CD4-positive, alpha-beta memory T cell (primary cell): ENCODE measurements around the gene QPCTL. TPM values are rescaled to one million over a fixed set of nuclear protein-coding genes. Genes with fewer than 3 reads are reported as not detected.

Experiments
- CTCF ChIA-PET: fragments of 350-600 bp; sonication (Branson Sonifier 250); formaldehyde crosslinking; loops from one replicate; lab custom pipeline; 2021; ENCODE audit warnings: inconsistent platforms; ENCODE audit not compliant: partially characterized antibody; lab: Charles Lee
- POLR2A ChIA-PET: fragments of 350-600 bp; sonication (Branson Sonifier 250); formaldehyde crosslinking; loops from one replicate; lab custom pipeline; 2021; ENCODE audit not compliant: partially characterized antibody; lab: Charles Lee
- DNase-seq, 5 donors: peaks; one replicate each; pipeline versions ENCODE4 v3.0.0 to v3.0.0-alpha.2; 2020 to 2022; ENCODE audit warnings: mixed read lengths in 1 of 5
- H3K27ac ChIP-seq: one replicate; pipeline ENCODE4 v1.7.0; 2013; ENCODE audit warnings: low read depth, low read length
- H3K27me3 ChIP-seq: 2 replicates; pipeline ENCODE4 v1.7.0; 2013; ENCODE audit warnings: mild to moderate bottlenecking, low read length, moderate library complexity; ENCODE audit not compliant: insufficient read depth
- H3K36me3 ChIP-seq: 2 replicates; pipeline ENCODE4 v1.7.0; 2013; ENCODE audit warnings: mild to moderate bottlenecking, low read length, moderate library complexity; ENCODE audit not compliant: insufficient read depth
- H3K4me1 ChIP-seq: 2 replicates; pipeline ENCODE4 v1.7.0; 2013; ENCODE audit warnings: mild to moderate bottlenecking, low read length, moderate library complexity; ENCODE audit not compliant: insufficient read depth
- H3K4me3 ChIP-seq, 2 donors: one replicate each; pipeline ENCODE4 v1.7.0; 2013; ENCODE audit warnings: low read length in 2 of 2, mild to moderate bottlenecking in 1 of 2
- H3K9me3 ChIP-seq, 2 donors: one replicate each; pipeline ENCODE4 v1.7.0; 2013; ENCODE audit warnings: low read length in 2 of 2, control low read depth in 1 of 2; ENCODE audit not compliant: control insufficient read depth in 1 of 2
- H3K27ac Mint-ChIP-seq, 7 donors: one replicate each; pipeline ENCODE4 v1.8.0; 2020 to 2021; ENCODE audit warnings: mixed read lengths in 7 of 7, mild to moderate bottlenecking in 6 of 7, inconsistent platforms in 3 of 7, moderate library complexity in 3 of 7
- H3K27me3 Mint-ChIP-seq, 2 donors: one replicate each; pipeline ENCODE4 v1.8.0; 2020 to 2021; ENCODE audit warnings: mixed read lengths in 2 of 2
- H3K36me3 Mint-ChIP-seq, 2 donors: one replicate each; pipeline ENCODE4 v1.8.0; 2020 to 2021; ENCODE audit warnings: mixed read lengths in 2 of 2, inconsistent platforms in 1 of 2, mild to moderate bottlenecking in 1 of 2
- H3K4me1 Mint-ChIP-seq, 4 donors: one replicate each; pipeline ENCODE4 v1.8.0; 2020 to 2021; ENCODE audit warnings: mixed read lengths in 4 of 4, mild to moderate bottlenecking in 1 of 4
- H3K4me3 Mint-ChIP-seq, 8 donors: one replicate each; pipeline ENCODE4 v1.8.0; 2020 to 2021; ENCODE audit warnings: mixed read lengths in 8 of 8, mild to moderate bottlenecking in 7 of 8, moderate library complexity in 6 of 8, inconsistent platforms in 3 of 8
- H3K9me3 Mint-ChIP-seq, 8 donors: one replicate each; pipeline ENCODE4 v1.8.0; 2020 to 2021; ENCODE audit warnings: mixed read lengths in 8 of 8, mild to moderate bottlenecking in 5 of 8, inconsistent platforms in 3 of 8, moderate library complexity in 1 of 8
- intact Hi-C: fragments of 100-400 bp; cut with micrococcal nuclease; formaldehyde crosslinking; loops from one replicate; pipeline ENCODE4 v1.15.1; 2023
- polyA plus RNA-seq, 2 donors: library from polyadenylated mRNA; unstranded; fragments of 300-500 nt; fragmentation: Illumina TruSeq; gene quantifications; one replicate each; pipeline ENCODE4 v1.2.3, GENCODE V29; 2021
- total RNA-seq, 2 experiments: library from RNA; stranded (reverse); gene quantifications; one replicate each; pipeline ENCODE4 v1.2.3, GENCODE V29; 2021

QPCTL gene
- total and polyA plus RNA-seq, 4 experiments from 2014 or later: 0.94 to 11.4 (median 6.1) TPM

DNA sequence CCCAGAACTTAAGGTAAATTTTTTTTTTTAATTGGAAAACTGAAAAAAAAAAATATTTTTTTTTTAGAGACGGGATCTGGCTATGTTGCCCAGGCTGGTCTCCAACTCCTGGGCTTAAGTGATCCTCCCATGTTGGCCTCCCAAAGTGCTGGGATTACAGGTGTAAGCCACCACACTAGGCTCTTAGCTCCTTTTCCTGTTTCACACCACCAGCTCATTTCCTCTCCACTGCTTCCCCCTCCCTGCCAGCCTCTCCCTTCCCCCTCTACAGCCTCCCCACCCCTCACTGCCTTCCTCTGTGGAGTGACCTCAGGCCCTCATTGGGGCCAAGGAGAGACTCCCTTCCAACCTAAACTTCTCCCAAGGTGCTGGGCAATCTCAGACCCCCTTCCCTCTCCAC is 28.7 kb upstream of the QPCTL start:
- Mint-ChIP-seq H3K27me3 (peaks cover 2 to 8% of the 10 kb centered on the region in 2 donors), H3K4me1 (peaks cover 11 to 21% (median 16%) of the 10 kb centered on the region in 4 donors), H3K36me3 (no peaks in the 10 kb centered on the region), H3K4me3 (no peak overlapping the region), H3K9me3 (no peaks in the 10 kb centered on the region), H3K27ac (no peak overlapping the region)
- ChIA-PET CTCF (no interaction called here), POLR2A (no interaction called here)
- H3K4me3 ChIP-seq: no peak overlapping the region
- peaks cover 15% of the 10 kb centered on the region for H3K4me1 ChIP-seq
- intact Hi-C loops: no loop called here
- no peaks in the 10 kb centered on the region for H3K9me3 ChIP-seq
- H3K36me3 ChIP-seq: no peaks in the 10 kb centered on the region
- H3K27ac ChIP-seq: no peak overlapping the region
- no peak for DNase-seq
- no peaks in the 10 kb centered on the region for H3K27me3 ChIP-seq

DNA sequence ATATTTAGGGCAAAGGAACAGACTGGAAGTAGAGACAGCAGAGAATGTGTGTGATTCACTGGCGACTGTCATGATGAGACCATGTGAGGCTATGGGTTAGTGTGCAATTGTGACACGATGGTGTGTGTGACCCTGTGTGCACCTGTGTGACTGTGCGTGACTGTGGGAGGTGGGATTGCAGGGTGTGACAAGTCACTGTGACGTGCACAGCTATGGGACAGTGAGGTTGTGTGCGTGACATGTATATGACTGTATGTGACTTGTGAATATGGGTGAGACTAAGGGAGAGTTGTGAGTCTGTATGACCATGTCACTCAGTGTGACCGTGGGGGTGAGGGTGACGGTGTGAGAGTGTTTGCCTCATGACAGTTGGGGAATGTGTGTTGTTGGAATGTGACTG is 27.9 kb upstream of the QPCTL start:
- Histone ChIP-seq H3K9me3 (no peaks in the 10 kb centered on the region), H3K27ac (no peak overlapping the region), H3K27me3 (no peaks in the 10 kb centered on the region), H3K4me1 (peaks cover 23% of the 10 kb centered on the region), H3K4me3 (no peak overlapping the region), H3K36me3 (no peaks in the 10 kb centered on the region)
- intact Hi-C loops: no loop called here
- CTCF ChIA-PET: no interaction called here
- POLR2A ChIA-PET: no interaction called here
- Mint-ChIP-seq H3K4me1 (peaks cover 14 to 29% (median 19%) of the 10 kb centered on the region in 4 donors), H3K27ac (no peak overlapping the region), H3K9me3 (no peaks in the 10 kb centered on the region), H3K36me3 (no peaks in the 10 kb centered on the region), H3K27me3 (peaks cover 1 to 8% of the 10 kb centered on the region in 2 donors), H3K4me3 (peak overlapping the region in 1 of 8 donors; percentile 17)
- DNase-seq: no peak

DNA sequence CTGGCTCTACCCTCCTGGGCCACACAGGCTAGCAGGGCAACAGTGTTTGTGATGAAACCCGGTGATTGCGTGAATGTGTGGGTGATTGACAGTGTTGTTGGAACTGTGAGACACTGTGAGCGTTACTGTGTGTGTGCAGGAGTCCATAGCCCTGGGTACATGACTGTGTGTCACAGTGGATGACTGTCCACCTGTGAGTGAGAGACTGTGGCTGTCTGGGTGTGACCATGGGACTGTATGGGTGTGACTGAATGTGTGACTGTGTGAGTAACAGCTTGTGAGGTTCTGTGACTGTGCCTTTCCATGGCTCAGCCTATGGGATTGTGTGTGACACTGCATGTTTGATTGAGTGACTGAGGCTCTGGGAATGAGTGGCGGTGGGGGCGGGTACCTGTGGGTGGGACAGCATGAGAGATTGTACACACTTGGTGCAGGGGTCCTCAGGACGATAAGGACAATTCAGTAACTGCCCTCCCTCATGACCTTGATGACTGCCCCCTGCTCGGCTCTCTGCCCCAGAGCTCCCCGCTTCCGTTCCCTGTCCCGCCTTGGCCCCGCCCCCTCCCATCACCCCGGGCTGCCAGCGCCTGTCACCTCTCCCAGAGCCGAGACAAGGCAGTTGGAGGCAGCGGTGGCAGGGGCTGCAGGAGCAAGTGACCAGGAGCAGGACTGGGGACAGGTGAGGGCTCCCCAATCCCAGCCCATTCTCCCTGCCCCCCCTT is 24.7 kb upstream of the QPCTL start, which contains the start of gene GIPR:
Gene GIPR, plus strand, starts transcription at position 602 of the 722 bp plus-strand sequence. CDS start 1,300 bp downstream, outside the sequence.
- no peaks in the 10 kb centered on the region for H3K9me3 ChIP-seq
- no peaks in the 10 kb centered on the region for H3K36me3 Mint-ChIP-seq
- H3K27me3 ChIP-seq: no peaks in the 10 kb centered on the region
- ChIA-PET CTCF (interaction anchor here (1.3 kb wide), 1 partner anchor 13 kb away, joined by 3 read pairs; no protein-coding TSS in a partner anchor), POLR2A (interaction anchor here (1.2 to 2.8 kb wide), 5 partner anchors 11 to 235 kb away, joined by 3 to 19 read pairs (median 5); partner anchors contain the start of genes MYPOP, QPCTL and SNRPD2)
- peak within 1 kb of the TSS; percentile 85 to 94 (median 90) for H3K4me3 Mint-ChIP-seq
- DNase-seq: peak in 4 of 5 donors; percentile 18 to 67 (median 29)
- H3K36me3 ChIP-seq: no peaks in the 10 kb centered on the region
- H3K27me3 Mint-ChIP-seq: peaks cover 4 to 20% of the 10 kb centered on the region in 2 donors
- H3K27ac Mint-ChIP-seq: peak within 1 kb of the TSS; percentile 12 to 92 (median 87)
- no peaks in the 10 kb centered on the region for H3K9me3 Mint-ChIP-seq
- peaks cover 29% of the 10 kb centered on the region for H3K4me1 ChIP-seq
- peaks cover 19 to 39% (median 30%) of the 10 kb centered on the region in 4 donors for H3K4me1 Mint-ChIP-seq
- H3K4me3 ChIP-seq: peak within 1 kb of the TSS; percentile 72 to 73
- intact Hi-C loops: loop anchor here (1.0 to 2.0 kb wide), 2 partner anchors 14 to 25 kb away; no protein-coding TSS in a partner anchor
- no peak within 1 kb of the TSS for H3K27ac ChIP-seq

DNA sequence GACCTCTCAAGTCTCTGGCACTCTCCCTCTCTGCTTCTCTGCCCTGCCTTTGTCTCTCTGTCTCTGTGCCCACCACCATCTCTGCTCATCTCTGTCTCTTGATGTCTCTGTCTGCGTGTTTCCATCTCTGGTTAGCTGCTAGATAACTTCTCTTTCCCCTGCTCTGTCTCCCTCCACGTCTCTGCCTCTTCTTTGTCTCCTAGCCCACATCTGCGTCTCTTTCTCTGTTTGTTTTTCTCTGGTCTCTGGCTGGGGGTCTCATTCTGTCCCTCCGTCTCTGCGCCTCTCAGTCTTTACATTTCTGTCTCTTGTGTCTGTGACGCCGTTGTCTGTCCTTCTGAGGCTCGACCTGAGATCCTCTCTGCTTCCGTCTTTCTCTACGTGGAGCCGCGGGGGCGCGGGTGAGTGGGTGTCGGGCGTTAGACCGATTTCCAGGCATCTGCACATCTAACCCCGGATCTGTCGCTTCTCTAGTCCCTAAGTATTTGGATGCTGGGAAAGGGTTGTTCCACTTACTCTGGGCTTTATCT is 24.1 kb upstream of the QPCTL start:
- peak overlapping the region; percentile 12 to 92 (median 87) for H3K27ac Mint-ChIP-seq
- peaks cover 19 to 39% (median 30%) of the 10 kb centered on the region in 4 donors for H3K4me1 Mint-ChIP-seq
- H3K9me3 ChIP-seq: no peaks in the 10 kb centered on the region
- H3K27ac ChIP-seq: no peak overlapping the region
- no peaks in the 10 kb centered on the region for H3K9me3 Mint-ChIP-seq
- intact Hi-C loops: loop anchor here (1.0 to 2.0 kb wide), 2 partner anchors 13 to 26 kb away; no protein-coding TSS in a partner anchor
- peak overlapping the region; percentile 72 to 73 for H3K4me3 ChIP-seq
- H3K27me3 Mint-ChIP-seq: peaks cover 4 to 20% of the 10 kb centered on the region in 2 donors
- ChIA-PET POLR2A (interaction anchor here (1.0 to 2.8 kb wide), 7 partner anchors 10 to 234 kb away, joined by 3 to 19 read pairs (median 5); partner anchors contain the start of genes MYPOP, QPCTL and SNRPD2), CTCF (interaction anchor here (0.6 to 1.4 kb wide), 3 partner anchors 10 to 182 kb away, joined by 3 to 4 read pairs (median 4); no protein-coding TSS in a partner anchor)
- H3K27me3 ChIP-seq: no peaks in the 10 kb centered on the region
- peak; percentile 22 to 42 (median 33) for DNase-seq
- H3K4me3 Mint-ChIP-seq: peak overlapping the region; percentile 85 to 94 (median 90)
- H3K36me3 ChIP-seq: no peaks in the 10 kb centered on the region
- no peaks in the 10 kb centered on the region for H3K36me3 Mint-ChIP-seq
- peaks cover 29% of the 10 kb centered on the region for H3K4me1 ChIP-seq

- ChIA-PET POLR2A (no interaction called here), CTCF (interaction anchor here (1.2 to 1.4 kb wide), 2 partner anchors 10 to 23 kb away, joined by 3 to 8 read pairs; no protein-coding TSS in a partner anchor)
- Histone ChIP-seq H3K4me3 (no peak overlapping the region), H3K27ac (no peak overlapping the region), H3K9me3 (no peaks in the 10 kb centered on the region), H3K27me3 (no peaks in the 10 kb centered on the region), H3K4me1 (peaks cover 29% of the 10 kb centered on the region), H3K36me3 (no peaks in the 10 kb centered on the region)
- intact Hi-C loops: no loop called here
- Mint-ChIP-seq H3K9me3 (no peaks in the 10 kb centered on the region), H3K4me3 (peak overlapping the region in 4 of 8 donors; percentile 14 to 56 (median 44)), H3K36me3 (no peaks in the 10 kb centered on the region), H3K27me3 (peaks cover 4 to 17% of the 10 kb centered on the region in 2 donors), H3K4me1 (peaks cover 18 to 37% (median 26%) of the 10 kb centered on the region in 4 donors), H3K27ac (peak overlapping the region in 2 of 7 donors; percentile 44 to 65)
- DNase-seq: peak in 2 of 5 donors; percentile 20 to 44
Measured at GRCh38 chr19:45670670-45671453, 21.6 kb upstream of the QPCTL start.

DNA sequence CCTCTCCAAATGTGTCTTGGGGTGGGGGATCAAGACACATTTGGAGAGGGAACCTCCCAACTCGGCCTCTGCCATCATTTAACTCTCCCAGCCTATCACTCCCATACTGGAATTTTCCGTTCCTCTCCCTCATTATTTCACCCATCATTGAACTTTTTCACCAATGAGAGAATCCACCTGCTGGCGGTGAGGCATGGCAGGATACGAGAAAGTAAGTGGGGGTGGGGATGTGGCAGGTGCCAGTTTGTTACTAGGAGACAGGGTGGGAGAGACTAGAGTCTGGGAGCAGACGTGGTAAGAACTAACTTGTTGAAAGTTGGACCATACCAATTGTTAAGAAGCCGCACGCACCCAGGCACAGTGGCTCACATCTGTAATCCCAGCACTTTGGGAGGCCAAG is 17.5 kb upstream of the QPCTL start:
- ChIA-PET POLR2A (no interaction called here), CTCF (no interaction called here)
- H3K9me3 Mint-ChIP-seq: no peaks in the 10 kb centered on the region
- H3K27ac Mint-ChIP-seq: peak overlapping the region in 2 of 7 donors; percentile 13 to 35
- DNase-seq: no peak
- intact Hi-C loops: no loop called here
- Histone ChIP-seq H3K27ac (no peak overlapping the region), H3K36me3 (no peaks in the 10 kb centered on the region), H3K27me3 (no peaks in the 10 kb centered on the region), H3K4me3 (no peak overlapping the region), H3K9me3 (no peaks in the 10 kb centered on the region), H3K4me1 (peaks cover 19% of the 10 kb centered on the region)
- peaks cover 12 to 30% (median 18%) of the 10 kb centered on the region in 4 donors for H3K4me1 Mint-ChIP-seq
- H3K36me3 Mint-ChIP-seq: peaks cover 0 to 2% of the 10 kb centered on the region in 2 donors
- peaks cover 3 to 17% of the 10 kb centered on the region in 2 donors for H3K27me3 Mint-ChIP-seq
- peak overlapping the region in 1 of 8 donors; percentile 26 for H3K4me3 Mint-ChIP-seq
